HG03103 (cell line): ENCODE measurements around the gene GAL3ST1.
"Not testable (repeated sequence)": the region's sequence is repeated elsewhere in the genome, so short reads cannot be mapped to it uniquely, and the experiment has no call there.

ENCODE experiments used
- ATAC-seq: cut with Tn5 transposase; IDR thresholded peaks from one replicate; pipeline ENCODE4 v1.9.1; 2021; ENCODE audit warnings: low read depth; ENCODE audit not compliant: unreplicated experiment

GAL3ST1 gene

DNA sequence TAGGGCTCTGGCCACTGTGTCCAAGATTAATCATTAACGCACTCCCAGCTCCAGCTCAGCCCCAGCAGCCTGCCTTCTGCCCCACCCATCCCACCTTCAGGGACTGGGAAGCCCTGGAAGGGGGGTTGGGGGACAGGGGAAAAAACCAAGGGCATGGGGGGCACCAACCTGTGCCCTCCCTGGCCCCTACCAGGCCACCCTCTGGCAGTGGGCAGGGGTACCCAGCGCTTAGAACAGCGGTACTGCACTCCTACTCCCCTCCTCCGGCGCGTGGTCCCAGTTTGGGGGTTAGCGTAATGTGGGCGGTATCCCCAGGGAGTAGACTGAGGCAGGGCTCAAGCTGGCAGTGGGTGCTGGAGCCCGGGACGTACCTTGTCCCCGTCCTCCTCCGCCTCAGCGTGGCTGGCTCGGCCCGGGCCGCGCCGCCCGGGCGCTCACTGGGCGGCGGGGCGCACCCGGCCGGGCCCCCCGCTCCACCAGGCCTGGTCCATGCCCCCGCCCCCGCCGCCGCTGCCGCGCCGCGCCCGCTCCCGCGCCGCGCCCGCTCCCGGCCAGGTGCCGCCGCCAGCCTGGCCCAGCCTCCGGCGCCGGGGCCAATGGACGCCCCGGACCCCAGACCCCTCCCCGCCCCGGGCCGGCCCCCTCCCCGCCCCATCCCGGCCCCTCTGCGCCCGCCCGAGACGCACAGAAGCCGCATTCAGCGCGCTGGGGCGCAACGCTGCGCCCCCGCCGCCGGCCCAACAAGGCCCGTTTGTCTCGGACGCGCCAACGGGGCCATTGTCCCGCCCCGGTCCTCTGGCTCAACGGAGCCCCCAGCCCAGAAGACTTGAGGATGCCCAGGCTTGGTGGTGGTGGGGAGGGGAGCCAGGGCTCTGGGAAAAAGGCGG lies at the start of gene GAL3ST1:
Gene GAL3ST1, minus strand, starts transcription at position 571 of the 887 bp plus-strand sequence. CDS start 17,273 bp downstream, outside the sequence.
- no peak for ATAC-seq

- ATAC-seq, result not testable (repeated sequence)
Measured at GRCh38 chr22:30619909-30620308, 45.4 kb upstream of the GAL3ST1 start.

GRCh38 chr22:30617819-30618218 lies 43.4 kb upstream of the GAL3ST1 start:
- no peak for ATAC-seq

- ATAC-seq, result no peak
Measured at GRCh38 chr22:30615543-30615954, 41.1 kb upstream of the GAL3ST1 start.

- ATAC-seq, result no peak
Measured at GRCh38 chr22:30614879-30615278, 40.4 kb upstream of the GAL3ST1 start.

DNA sequence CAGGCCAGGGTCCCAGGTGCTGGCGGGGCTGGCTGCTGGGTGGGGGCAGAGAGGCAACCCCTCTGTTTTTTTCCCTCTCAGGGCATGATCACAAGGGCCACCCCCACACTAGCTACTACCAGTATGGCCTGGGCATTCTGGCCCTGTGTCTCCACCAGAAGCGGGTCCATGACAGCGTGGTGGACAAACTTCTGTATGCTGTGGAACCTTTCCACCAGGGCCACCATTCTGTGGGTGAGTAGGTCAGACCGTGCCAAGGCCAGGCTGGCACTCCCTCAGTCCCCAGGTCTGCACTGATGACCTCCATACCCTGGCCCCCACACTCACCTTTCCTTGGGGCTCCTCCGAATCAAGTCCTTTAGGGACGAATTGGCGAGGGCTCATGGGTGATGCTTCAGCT lies 39.8 kb upstream of the GAL3ST1 start:
- ATAC-seq, result no peak

- ATAC-seq, result no peak
Measured at GRCh38 chr22:30612789-30613188, 38.3 kb upstream of the GAL3ST1 start.

DNA sequence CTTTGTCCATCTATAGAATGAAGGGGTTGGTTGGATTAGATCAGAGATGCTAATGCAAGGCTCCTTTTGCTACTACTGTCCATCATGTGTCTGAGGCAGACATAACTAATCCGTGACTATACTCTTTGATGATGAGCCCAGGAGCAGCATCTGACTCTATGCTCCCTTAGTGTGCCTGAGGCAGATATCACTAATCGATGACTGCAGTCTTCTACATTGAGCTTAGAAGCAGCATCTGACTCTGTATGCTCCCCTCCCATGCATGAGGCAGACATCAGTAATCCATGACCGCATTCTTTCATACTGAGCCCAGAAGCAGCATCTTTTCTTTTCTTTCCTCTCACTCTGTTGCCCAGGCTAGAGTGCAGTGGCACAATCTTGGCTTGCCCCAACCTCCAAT lies 36.7 kb upstream of the GAL3ST1 start:
- ATAC-seq, result no peak

DNA sequence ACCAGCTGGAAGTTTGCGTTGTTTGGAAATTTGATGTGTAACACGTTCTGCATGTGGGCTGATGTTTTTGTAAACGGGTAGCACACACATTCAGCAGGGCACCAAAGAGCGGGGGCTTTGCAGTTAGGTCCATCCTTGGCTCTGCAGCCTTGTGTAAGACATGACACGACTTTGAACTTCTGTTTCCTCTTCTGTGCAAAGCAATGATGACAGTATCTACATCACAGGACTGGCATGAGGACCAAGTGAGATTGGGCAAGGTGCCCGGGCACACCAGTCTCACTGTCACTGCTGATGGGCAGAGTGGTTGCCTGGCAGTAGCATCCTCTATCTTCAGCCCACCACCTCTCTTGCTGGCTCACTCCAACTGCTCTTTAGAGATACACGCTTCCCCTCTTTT lies 35.8 kb upstream of the GAL3ST1 start:
- ATAC-seq, result no peak

- no peak for ATAC-seq
Measured at GRCh38 chr22:30609260-30610185, 35.1 kb upstream of the GAL3ST1 start.

GRCh38 chr22:30607939-30608338 lies 33.5 kb upstream of the GAL3ST1 start:
- no peak for ATAC-seq

- no peak for ATAC-seq
Measured at GRCh38 chr22:30607300-30607930, 33.0 kb upstream of the GAL3ST1 start.

DNA sequence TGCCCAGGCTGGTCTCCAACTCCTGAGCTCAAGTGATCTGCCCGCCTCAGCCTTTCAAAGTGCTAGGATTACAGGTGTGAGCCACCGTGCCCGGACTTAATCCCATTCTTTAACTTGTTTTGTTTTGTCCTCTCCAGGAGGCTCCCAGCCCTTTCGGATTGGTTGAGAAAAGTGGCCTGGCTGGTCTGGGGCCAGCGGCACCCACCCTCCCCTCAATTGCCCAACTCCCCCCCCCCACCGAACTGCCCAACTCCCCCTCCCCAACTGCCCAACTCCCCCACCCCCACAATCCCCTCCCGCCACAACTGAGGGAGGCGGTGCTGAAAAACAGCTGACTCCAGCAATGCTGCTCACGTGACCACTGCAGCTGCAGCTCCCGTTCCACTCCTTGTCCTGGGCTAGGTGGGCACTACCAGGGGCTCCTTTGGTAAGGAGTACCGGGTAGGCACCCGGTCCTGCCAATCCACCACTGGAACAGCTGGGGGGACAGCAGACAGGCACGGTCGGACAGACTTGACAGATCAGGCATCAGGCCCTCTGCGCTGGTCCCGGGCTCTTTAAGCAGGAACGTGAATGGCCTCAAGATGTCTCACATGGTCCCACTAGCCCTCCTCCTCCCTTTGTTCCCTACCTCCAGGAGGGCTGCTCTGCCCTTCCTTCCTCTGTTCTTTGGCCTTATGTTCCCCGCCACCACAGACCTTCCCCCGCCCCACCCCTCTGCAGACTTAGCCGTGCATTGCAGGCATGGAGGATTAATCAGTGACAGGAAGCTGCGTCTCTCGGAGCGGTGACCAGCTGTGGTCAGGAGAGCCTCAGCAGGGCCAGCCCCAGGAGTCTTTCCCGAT lies 32.2 kb upstream of the GAL3ST1 start, which contains the start of gene TCN2:
Gene TCN2, plus strand, starts transcription at position 720 of the 845 bp plus-strand sequence. CDS start 158 bp downstream, outside the sequence.
- ATAC-seq, result no peak

GRCh38 chr22:30605449-30606110 lies 31.1 kb upstream of the GAL3ST1 start:
- no peak for ATAC-seq

- no peak for ATAC-seq
Measured at GRCh38 chr22:30604723-30605122, 30.3 kb upstream of the GAL3ST1 start.

DNA sequence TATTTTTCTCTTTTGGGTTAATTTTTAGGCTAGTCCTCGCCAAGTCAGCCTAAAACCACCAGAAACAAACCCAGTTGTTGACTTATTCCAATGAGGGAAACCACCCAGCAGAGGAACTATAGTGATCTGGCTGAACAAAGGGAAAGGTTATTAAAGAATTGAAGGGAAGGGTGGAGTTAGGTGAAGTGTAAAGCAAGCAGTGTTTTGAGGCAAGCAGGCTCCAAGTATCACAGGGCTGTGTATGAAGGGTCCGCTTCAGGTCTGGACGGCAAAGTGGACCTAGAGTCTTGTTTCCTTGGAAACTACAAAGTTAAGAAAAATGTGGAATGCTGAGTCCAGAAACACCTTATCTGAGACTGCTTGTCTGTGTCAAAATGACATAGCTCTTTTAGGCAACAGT lies 29.3 kb upstream of the GAL3ST1 start:
- ATAC-seq, result no peak

- no peak for ATAC-seq
Measured at GRCh38 chr22:30602049-30602448, 27.6 kb upstream of the GAL3ST1 start.

GRCh38 chr22:30601464-30601863 lies 27.0 kb upstream of the GAL3ST1 start:
- no peak for ATAC-seq

DNA sequence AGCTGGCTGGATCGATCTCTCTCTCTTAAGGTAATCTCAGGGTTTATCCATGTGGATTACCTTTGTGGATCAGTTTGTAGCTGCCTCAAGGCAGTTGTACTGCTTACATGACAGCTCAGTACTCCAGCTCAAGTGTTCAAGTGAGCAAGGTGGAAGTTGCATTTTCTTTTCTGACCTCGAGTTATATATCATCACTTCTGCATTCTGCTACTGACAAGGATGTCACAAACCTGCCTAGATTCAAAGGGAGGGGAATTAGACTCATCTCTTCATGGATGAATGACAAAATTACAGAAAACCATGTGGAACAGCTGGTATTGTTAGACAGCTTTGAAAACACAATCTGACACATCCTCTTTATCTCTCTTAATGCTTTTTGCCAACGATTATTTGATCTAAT lies 26.5 kb upstream of the GAL3ST1 start:
- ATAC-seq, result no peak
